Keratinocyte (primary cell): Measurements from ENCODE around the gene SELENOS. TPM values are rescaled to one million over a fixed set of nuclear protein-coding genes. Genes with fewer than 3 reads are reported as not detected.

Source experiments
- DNase-seq: peaks from one replicate; pipeline ENCODE4 v3.0.0-alpha.2; 2011; ENCODE audit warnings: low read depth, missing footprints, low spot score
- FAIRE-seq: peaks from 2 replicates; lab custom pipeline; 2011; peaks lifted over from hg19 to GRCh38; lab: Jason Lieb, UNC
- H2AFZ ChIP-seq: 2 replicates; pipeline ENCODE4 v1.6.0; 2012; ENCODE audit warnings: low read length, control low read depth, inconsistent platforms; ENCODE audit not compliant: control insufficient read depth
- H3K27ac ChIP-seq: 2 replicates; pipeline ENCODE4 v1.5.1; 2011; ENCODE audit warnings: low read length; ENCODE audit not compliant: control insufficient read depth, insufficient read depth
- H3K27me3 ChIP-seq: 3 replicates; pipeline ENCODE4 v1.6.0; 2011; ENCODE audit warnings: low read length; ENCODE audit not compliant: control insufficient read depth, insufficient read depth; ENCODE audit errors: extremely low read depth
- H3K36me3 ChIP-seq, 2 experiments: 2 replicates in 1 of 2; 3 replicates in 1 of 2; pipeline ENCODE4 v1.5.1; 2011; ENCODE audit warnings: low read length in 2 of 2, mild to moderate bottlenecking in 1 of 2; ENCODE audit not compliant: control insufficient read depth in 2 of 2, insufficient read depth in 2 of 2; ENCODE audit errors: extremely low read depth in 1 of 2
- H3K4me1 ChIP-seq: 3 replicates; pipeline ENCODE4 v1.5.1; 2011; ENCODE audit warnings: low read length; ENCODE audit not compliant: control insufficient read depth, insufficient read depth; ENCODE audit errors: extremely low read depth
- H3K4me2 ChIP-seq: 3 replicates; pipeline ENCODE4 v1.6.0; 2011; ENCODE audit warnings: low read depth, low read length; ENCODE audit not compliant: control insufficient read depth, insufficient read depth; ENCODE audit errors: extremely low read depth
- H3K4me3 ChIP-seq, 3 experiments: fragments of 200-600 bp in 1 of 3; sonication (generic) in 1 of 3; 2 replicates in 2 of 3; 3 replicates in 1 of 3; pipeline ENCODE4 v1.5.1; 2011 to 2016; ENCODE audit warnings: low read length in 3 of 3, mild to moderate bottlenecking in 3 of 3, control low read depth in 2 of 3, inconsistent platforms in 1 of 3, low read depth in 1 of 3, mixed read lengths in 1 of 3, mixed run types in 1 of 3, moderate library complexity in 1 of 3; ENCODE audit not compliant: control insufficient read depth in 2 of 3, insufficient read depth in 2 of 3; ENCODE audit errors: extremely low read depth in 1 of 3
- H3K79me2 ChIP-seq: 2 replicates; pipeline ENCODE4 v1.6.0; 2012; ENCODE audit warnings: low read length; ENCODE audit not compliant: control insufficient read depth, insufficient read depth
- H3K9ac ChIP-seq: 3 replicates; pipeline ENCODE4 v1.6.0; 2011; ENCODE audit warnings: low read length; ENCODE audit not compliant: control insufficient read depth, insufficient read depth; ENCODE audit errors: extremely low read depth
- H3K9me1 ChIP-seq: 3 replicates; pipeline ENCODE4 v1.6.0; 2011; ENCODE audit warnings: low read length; ENCODE audit not compliant: control insufficient read depth, insufficient read depth; ENCODE audit errors: extremely low read depth
- H3K9me3 ChIP-seq: 2 replicates; pipeline ENCODE4 v1.5.1; 2012; ENCODE audit warnings: low read depth, low read length; ENCODE audit not compliant: control insufficient read depth
- H4K20me1 ChIP-seq: 3 replicates; pipeline ENCODE4 v1.6.0; 2011; ENCODE audit warnings: low read length; ENCODE audit not compliant: control insufficient read depth, insufficient read depth; ENCODE audit errors: extremely low read depth
- EZH2 ChIP-seq: IDR thresholded peaks from one replicate; pipeline ENCODE4 v1.6.1; 2012; ENCODE audit warnings: inconsistent platforms, mild to moderate bottlenecking, low read length, moderate library complexity
- dilution Hi-C: fragments of 300-500 bp; cut with MboI; formaldehyde crosslinking; loops from one replicate; pipeline ENCODE4 v1.7.0; 2020; ENCODE audit warnings: low sequenced_read_pairs; ENCODE audit not compliant: extremely low pct_ligation_motif_present
- polyA plus RNA-seq, 5 experiments: library from polyadenylated mRNA; depleted of rRNA in 3 of 5; stranded (reverse) in 3 of 5; stranded (forward) in 1 of 5; unstranded in 1 of 5; fragments of >200 nt; gene quantifications; 1 replicate in 1 of 5; 2 replicates in 3 of 5; 3 replicates in 1 of 5; pipeline versions ENCODE4 v1.2.1 to v1.2.3, GENCODE V29; 2011 to 2012; ENCODE audit warnings: missing spikeins in 2 of 5, low read depth in 1 of 5, low replicate concordance in 1 of 5
- TF ChIP-seq, protein P1 (sequence below), 3 experiments: IDR thresholded peaks in 1 of 3; conservative IDR thresholded peaks in 1 of 3; optimal IDR thresholded peaks in 1 of 3; 2 replicates in 2 of 3; 3 replicates in 1 of 3; pipeline versions ENCODE3 to v1.5.1; 2011; ENCODE audit warnings: low read length in 3 of 3, mild to moderate bottlenecking in 3 of 3, moderate library complexity in 2 of 3, control low read depth in 1 of 3, inconsistent platforms in 1 of 3; ENCODE audit not compliant: insufficient read depth in 2 of 3; ENCODE audit errors: extremely low read depth in 1 of 3

Gene SELENOS
- polyA plus RNA-seq, 1 donor (not counting 4 experiments of a cell fraction or from before 2014, with no cell fraction given), result 82.2 TPM

- TF ChIP-seq EZH2, result no peak
- TF ChIP-seq, protein P1, sequence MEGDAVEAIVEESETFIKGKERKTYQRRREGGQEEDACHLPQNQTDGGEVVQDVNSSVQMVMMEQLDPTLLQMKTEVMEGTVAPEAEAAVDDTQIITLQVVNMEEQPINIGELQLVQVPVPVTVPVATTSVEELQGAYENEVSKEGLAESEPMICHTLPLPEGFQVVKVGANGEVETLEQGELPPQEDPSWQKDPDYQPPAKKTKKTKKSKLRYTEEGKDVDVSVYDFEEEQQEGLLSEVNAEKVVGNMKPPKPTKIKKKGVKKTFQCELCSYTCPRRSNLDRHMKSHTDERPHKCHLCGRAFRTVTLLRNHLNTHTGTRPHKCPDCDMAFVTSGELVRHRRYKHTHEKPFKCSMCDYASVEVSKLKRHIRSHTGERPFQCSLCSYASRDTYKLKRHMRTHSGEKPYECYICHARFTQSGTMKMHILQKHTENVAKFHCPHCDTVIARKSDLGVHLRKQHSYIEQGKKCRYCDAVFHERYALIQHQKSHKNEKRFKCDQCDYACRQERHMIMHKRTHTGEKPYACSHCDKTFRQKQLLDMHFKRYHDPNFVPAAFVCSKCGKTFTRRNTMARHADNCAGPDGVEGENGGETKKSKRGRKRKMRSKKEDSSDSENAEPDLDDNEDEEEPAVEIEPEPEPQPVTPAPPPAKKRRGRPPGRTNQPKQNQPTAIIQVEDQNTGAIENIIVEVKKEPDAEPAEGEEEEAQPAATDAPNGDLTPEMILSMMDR (optimal IDR thresholded peaks at IDR 0.05 in 1 of 3, IDR thresholded peaks at IDR 0.05 in 1 of 3, conservative IDR thresholded peaks at IDR 0.05 in 1 of 3; ENCODE audit: extremely low read depth in 1 of 3, insufficient read depth in 2 of 3, low read length in 3 of 3), result no peak
- H3K4me3 ChIP-seq, result no peak overlapping the region
- H3K4me1 ChIP-seq, result no peaks in the 10 kb centered on the region
- no peaks in the 10 kb centered on the region for H4K20me1 ChIP-seq
- H3K79me2 ChIP-seq, result no peaks in the 10 kb centered on the region
- FAIRE-seq, result no peak
- H3K9ac ChIP-seq, result no peak overlapping the region
- no peak overlapping the region for H3K27ac ChIP-seq
- no peak overlapping the region for H3K4me2 ChIP-seq
- no peaks in the 10 kb centered on the region for H3K9me3 ChIP-seq
- no peak for DNase-seq
- no peak overlapping the region for H2AFZ ChIP-seq
- H3K9me1 ChIP-seq, result no peaks in the 10 kb centered on the region
- H3K27me3 ChIP-seq, result no peaks in the 10 kb centered on the region
- dilution Hi-C loops, result no loop called here
- peaks cover 0 to 3% of the 10 kb centered on the region in 2 experiments for H3K36me3 ChIP-seq
These were observed 48.7 kb upstream of the SELENOS start for GRCh38 chr15:101326026-101326315.

DNA sequence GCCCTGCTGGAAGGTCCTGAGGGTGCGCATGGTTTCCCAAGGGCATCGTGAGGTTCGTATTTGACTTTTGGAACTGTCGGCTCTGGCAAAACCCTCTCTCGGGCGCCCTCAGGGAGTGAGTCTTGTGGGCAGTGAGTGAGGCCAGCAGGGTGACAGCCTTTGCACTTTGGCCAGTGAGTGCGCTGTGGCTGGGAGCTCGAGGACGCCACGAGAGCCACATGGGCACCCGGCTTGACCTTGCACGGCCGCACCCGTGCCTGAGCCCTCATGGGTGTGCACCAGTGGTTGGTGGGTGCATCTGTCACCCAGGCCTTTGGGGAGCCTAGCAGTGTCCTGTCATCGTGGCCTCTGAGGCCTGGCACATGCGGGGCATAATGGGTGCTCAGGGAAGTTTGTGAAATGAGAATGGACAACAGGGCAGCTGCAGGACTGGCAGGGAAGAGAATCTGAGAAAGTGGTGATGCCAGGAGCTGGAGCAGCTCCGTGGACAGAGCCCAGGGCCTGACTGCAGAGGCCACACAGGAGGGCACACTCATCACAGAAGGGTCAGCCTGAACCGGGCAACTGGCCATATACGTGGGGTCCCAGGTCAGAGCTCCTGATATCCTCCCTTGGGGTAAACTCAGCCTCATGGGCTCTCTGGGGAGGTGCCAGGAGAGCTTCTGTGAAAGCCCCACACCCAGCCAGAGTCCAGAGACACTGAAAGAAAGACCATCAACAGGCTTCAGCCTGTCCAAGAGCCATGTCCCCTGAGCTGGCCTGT, 48.2 kb upstream of the SELENOS start:
- no peak overlapping the region for H2AFZ ChIP-seq
- H3K9me1 ChIP-seq, result no peaks in the 10 kb centered on the region
- H3K9me3 ChIP-seq, result no peaks in the 10 kb centered on the region
- dilution Hi-C loops, result no loop called here
- no peak overlapping the region for H3K4me3 ChIP-seq
- no peak overlapping the region for H3K27ac ChIP-seq
- no peak for DNase-seq
- no peak overlapping the region for H3K9ac ChIP-seq
- no peaks in the 10 kb centered on the region for H3K79me2 ChIP-seq
- no peak for FAIRE-seq
- H4K20me1 ChIP-seq, result no peaks in the 10 kb centered on the region
- peaks cover 0 to 3% of the 10 kb centered on the region in 2 experiments for H3K36me3 ChIP-seq
- TF ChIP-seq, protein P1 (optimal IDR thresholded peaks at IDR 0.05 in 1 of 3, IDR thresholded peaks at IDR 0.05 in 1 of 3, conservative IDR thresholded peaks at IDR 0.05 in 1 of 3; ENCODE audit: extremely low read depth in 1 of 3, insufficient read depth in 2 of 3, low read length in 3 of 3), result no peak
- TF ChIP-seq EZH2, result no peak
- H3K4me1 ChIP-seq, result no peaks in the 10 kb centered on the region
- no peak overlapping the region for H3K4me2 ChIP-seq
- no peaks in the 10 kb centered on the region for H3K27me3 ChIP-seq
